CD1c-positive myeloid dendritic cell (primary cell): ENCODE results near the gene CUEDC1.
A peak's percentile ranks its signal among the peaks of the same experiment; 100 is the strongest.
"Not testable (repeated sequence)": the region's sequence is repeated elsewhere in the genome, so short reads cannot be mapped to it uniquely, and the experiment has no call there.

Experiments
- DNase-seq: peaks from one replicate; pipeline ENCODE4 v3.0.0-alpha.2; 2016; ENCODE audit errors: extremely low spot score

The CUEDC1 gene

DNA sequence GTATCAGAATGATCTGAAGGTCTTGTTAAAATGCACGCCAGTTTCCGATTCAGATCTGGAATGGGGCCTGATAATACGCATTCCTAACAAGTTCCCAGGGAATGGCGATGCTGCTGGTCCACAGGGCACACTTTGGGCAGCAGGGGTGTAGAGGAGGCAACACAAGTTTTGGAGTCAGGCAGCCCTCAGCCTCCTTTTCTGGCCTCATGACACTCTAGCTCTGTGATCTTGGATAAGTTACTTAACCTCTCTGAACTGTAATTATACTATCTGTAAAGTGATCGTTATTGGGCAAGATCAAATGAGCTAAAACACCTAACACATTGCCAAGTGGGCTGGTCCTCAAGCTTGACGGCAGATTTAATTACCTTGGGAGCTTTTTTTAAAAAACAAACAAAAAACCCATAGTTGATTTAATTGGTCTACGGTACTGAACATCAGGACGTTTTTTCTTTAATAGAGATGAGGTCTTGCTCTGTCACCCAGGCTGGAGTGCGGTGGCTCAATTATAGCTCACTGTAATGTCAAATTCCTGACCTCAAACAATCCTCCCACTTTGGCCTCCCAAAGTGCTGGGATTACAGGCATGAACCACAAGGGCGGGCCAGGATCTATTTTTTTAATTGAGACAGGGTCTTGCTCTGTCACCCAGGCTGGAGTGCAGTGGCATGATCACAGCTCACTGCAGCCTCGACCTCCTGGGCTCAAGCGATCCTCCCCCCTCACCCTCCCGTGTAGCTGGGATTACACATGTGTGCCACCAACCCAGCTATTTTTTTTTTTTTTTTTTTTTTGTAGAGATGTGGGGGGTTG is 95.4 kb downstream of the CUEDC1 start:
- no peak for DNase-seq

DNA sequence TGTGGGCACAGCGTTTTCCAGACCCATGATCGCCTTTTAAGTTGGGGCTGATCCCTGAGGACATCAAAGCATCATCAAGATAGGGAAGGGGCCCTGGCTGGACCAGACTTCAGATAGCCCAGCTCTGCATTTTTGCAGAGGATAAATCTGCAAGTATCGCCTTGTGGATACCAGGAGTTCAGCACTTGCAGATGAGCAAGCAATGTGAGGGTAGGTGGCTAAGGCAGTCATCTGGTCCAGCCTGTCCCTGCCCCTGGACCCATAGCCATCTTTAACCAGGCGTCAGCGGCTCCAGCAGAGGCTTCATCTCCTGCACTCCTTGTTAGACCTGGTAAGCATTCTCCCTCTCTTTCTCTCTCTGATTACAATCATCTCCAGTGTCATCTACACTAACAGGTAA is 96.4 kb downstream of the CUEDC1 start:
- DNase-seq = no peak

DNA sequence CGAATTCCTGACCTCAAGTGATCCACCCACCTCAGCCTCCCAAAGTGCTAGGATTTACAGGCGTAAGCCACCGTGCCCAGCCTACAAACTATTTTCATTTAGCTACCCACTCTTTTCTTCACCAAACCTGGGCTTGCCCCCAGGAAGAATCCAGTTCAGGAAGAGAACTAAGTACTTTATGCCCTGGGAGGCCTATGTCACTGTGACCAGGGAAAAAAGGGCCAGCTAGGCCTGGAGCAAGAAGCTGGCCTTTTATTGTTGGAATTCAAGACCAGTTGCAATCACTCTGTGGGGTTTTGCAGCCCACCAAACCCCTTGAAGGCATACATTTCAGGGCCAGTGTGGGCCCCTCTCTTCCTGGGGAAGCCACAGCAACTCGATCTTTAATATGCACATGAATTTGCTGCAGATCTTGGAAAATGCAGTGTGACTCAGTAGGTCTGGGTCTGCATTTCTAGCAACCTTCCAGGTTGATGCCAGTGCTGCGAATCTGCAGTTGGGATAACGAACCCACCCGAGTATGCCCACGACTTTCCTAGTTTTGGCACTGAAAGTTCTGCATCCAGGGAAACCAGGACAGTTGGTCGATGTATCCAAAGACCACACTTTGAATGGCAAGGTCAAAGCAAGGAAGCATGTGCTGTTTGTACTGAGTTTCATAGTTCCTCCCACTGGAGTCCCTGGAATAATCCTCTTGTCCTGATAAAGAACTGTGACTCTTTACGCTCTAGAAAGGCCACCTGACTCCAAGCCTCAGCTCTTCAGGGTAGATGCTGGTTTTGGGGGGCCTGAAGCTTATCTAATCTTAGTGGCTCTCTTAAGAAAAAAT is 98.2 kb downstream of the CUEDC1 start:
- no peak for DNase-seq

DNA sequence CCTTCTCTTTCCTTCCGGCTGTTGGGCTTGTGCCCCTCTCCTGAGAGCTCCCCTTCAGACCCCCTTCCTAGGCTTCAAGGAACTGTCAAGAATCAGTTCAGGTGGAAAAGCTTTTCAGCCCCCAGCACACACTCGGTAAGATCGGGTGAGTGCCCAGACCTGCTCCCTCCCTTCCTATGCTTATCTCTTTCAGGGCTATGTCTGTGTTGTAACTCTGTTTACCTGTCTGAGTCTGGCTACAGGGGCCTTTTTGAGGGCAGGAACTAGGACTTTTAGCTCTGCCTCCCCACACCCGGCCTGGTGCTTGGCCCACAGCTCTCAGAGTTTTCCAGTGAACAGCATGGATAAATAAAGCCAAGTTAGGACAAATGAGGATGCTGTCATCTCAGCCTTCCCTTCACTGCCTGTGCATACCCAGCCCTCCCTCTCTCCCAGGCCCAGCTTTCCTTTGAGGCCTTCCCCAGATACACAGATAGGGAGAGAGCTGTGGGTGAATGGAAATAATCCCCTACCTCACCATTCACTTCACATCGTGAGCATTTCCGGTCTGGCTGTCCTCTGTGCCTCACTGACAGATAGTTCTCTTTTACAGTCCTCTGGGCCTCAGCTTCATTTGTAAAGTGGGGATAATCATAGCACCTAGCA is 99.7 kb downstream of the CUEDC1 start:
- DNase-seq = no peak

DNA sequence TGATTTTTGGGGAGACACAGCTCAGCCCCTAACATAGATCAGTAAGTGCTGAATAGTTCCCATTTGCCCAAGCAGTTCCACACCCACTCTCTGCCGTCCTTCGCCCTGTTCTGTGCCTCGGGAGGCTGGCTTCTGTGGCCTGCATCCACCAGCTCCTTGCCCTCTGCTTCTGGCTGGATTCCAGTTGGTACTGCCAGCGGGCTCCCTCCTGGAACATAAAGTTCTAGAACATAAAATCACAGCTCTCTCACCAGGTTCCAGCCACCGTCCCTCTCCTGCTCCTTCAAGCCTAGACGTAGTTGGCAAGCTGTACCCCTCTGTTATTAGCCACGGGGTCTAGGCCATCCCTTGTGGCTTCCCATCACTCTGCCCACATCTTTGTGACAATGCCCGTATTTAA is 101.5 kb downstream of the CUEDC1 start:
- no peak for DNase-seq

- DNase-seq = no peak
Observed at GRCh38 chr17:57852955-57853328, 102.3 kb downstream of the CUEDC1 start.

DNA sequence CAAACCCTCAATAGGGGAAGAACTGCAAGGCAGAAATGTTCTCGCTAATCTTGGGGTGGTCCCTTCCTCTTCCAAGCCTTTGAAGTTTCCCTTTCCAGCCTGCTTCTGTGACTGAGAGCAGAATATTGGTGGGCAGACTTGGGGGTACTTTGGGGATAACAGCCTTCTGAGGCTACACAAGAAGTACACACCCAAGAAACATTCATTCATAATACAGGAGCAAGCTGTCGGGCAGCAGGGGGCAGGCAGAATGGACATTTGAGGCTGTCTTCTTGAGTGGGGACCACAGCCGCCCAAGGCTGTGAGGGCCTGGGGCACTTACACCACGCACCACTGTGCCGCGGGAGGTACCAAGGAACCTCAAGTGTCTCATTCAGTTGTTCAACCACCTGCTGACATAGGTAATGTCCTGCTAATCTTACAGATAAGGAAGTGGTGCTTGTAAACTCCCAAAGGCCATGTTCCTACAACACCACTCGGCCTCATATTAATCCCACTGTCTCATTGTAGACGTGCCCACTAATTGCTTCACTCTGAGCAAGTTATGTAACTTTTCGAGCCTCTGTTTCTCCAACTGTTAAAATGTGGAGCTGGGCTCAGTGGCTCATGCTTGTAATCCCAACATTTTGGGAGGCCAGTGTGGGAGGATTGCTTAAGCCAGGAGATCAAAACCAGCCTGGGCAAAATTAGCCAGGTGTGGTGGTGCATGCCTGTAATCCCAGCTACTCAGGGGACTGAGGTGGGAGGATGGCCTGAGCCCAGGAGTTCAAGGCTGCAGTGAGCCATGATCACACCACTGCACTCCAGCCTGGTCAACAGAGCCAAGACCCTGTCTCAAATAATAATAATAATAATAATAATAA is 102.9 kb downstream of the CUEDC1 start:
- no peak for DNase-seq

DNA sequence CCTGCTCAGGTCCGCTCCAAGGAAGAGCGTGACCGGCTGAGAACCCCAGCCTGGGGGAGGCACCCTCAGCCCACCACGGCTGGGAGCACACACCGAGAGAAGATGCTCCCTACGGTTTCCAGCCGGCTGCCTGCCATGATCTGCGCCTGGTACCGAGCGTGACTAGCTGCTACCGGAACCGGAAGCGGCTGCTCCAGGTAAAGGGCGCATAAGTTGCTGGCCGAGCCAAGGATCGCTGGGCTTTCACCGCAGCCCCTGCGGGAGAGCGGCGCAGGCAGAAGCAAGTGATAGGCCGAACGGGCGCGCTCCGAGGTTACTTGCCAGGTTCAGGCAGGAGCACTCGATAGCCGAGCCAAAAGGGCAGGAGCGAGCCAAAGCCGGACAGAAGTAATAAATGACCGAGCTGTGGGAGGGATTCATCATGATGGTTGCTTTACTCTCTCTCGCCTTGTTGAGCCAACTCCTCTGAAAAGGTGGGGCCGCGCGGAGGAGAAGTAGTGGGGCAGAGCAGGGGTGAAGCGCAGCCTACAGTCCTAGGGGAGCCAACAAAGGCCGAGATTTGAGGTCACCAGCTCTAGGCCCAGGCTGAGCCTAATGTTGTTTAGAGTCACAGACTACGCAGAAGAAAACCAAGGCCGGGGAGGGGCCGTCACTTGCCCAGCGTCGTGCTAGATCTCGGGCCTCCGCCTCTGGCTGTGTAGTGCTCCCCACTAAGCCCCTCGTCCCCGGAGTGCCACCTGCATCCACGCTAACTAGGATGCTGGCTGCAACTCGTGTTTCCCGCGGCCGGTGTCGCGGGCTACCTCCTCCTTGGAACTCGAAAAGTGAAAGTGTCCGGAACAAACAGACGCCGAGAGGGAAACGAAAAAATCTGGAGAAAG is 105.1 kb downstream of the CUEDC1 start, which contains the start of gene MRPS23:
Gene MRPS23 (minus strand): TSS at position 171 of the 881 bp plus-strand sequence. CDS start 34 bp downstream, at position 137.
- peak; percentile 98 for DNase-seq

DNA sequence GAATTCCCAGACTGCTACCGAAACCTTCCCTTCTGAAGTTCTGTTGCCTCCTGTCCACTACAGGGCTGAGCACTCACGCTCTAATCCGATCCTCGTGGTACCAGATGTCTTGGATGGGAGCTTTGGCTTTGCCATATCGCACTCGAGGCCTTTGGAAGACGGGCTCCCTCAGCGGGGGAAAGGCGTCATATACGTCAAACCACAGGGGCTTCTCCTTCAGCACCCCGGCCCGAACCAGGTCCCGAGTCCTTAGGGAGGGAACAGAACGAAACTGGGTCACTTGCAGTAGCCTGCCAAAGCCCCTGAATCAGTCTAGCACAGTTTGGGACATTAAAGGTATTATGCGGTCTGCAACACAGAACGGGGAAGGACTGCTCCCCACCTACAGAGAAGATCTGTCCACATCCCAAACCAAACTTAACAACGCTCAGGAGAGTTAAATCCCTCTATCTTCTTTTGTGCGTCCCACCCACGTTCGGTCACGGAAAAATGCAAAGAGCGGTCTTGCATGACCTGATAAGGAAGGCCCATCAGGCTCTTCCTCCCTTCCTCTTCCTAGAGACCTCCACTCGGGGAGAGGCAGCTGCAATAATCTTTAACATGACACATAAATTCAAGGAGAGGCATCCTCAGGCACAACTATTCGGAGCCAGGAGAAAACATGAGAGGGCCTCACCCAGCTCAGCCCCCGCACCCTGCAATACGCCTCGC is 105.9 kb downstream of the CUEDC1 start:
- DNase-seq = no peak

DNA sequence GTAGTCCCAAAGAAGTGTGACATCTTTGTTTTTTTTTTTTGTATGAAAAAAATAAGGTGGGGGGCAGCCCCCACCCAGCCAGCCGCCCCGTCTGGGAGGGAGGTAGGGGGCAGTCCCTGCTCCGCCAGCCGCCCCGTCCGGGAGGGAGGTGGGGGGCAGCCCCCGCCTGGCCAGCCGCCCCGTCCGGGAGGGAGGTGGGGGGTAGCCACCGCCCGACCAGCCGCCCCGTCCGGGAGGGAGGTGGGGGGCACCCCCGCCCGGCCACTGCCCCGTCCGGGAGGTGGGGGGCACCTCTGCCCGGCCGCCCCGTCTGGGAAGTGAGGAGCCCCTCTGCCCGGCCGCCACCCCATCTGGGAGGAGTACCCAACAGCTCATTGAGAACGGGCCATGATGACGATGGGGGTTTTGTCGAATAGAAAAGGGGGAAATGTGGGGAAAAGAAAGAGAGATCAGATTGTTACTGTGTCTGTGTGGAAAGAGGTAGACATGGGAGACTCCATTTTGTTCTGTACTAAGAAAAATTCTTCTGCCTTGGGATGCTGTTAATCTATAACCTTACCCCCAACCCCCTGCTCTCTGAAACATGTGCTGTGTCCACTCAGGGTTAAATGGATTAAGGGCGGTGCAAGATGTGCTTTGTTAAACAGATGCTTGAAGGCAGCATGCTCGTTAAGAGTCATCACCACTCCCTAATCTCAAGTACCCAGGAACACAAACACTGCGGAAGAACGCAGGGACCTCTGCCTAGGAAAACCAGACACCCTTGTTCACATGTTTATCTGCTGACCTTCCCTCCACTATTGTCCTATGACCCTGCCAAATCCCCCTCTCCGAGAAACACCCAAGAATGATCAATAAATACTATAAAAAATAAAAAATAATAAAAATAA is 108.9 kb downstream of the CUEDC1 start:
- DNase-seq = not testable (repeated sequence)

DNA sequence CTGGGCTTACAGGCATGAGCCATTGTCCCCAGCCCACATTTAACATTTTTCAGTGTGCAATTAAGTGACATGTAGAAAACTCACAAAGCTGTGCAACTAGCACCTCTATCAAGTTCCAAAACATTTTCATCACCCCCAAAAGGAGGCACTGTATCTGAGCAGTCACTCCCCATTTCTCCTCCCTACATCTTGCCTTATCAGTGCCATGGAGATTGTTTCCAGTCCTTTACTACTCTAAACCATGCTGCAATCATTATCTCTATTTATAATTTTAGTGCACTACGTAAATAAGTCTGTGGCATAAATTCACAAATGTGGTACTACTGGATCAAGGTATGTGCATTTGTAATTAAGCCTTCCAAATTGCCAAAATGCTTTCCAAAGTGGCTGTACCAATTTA is 112.9 kb downstream of the CUEDC1 start:
- DNase-seq = no peak

- no peak for DNase-seq
Observed at GRCh38 chr17:57839571-57839923, 115.7 kb downstream of the CUEDC1 start.

DNA sequence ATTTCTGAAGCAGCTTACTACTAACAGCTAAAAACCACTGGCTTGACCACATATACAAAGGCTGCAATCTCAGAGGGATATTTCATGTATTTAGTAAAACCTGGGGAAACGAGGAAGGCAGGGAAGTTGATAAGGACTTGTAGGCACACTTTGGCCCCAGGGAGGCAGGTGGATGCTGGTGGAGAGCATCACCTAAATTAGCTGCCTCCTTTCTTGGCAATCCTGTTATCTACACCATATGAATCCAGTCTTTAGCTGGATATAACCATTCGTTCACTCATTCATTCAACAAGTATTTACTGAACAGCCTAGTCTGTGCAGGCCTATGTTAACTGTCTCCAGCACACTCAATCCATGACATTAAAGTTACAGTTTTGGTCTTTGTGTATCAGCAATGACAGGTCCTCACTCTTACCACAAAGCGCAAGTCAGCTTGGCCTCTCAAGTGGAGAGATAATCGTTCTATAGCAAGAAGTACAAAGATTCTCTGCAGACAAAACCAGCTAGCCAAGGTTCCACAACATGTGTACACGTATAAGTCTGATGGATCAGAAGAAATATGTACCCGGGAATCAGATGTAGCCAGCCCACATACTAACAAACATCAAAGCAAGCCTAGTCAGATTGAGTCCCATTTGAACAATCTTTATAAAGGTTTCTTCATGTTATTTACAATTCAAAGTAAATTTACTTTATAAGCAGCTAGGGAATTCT is 116.2 kb downstream of the CUEDC1 start:
- DNase-seq = no peak

GRCh38 chr17:57838453-57838852 is 116.8 kb downstream of the CUEDC1 start:
- DNase-seq = no peak

GRCh38 chr17:57835333-57835900 is 119.8 kb downstream of the CUEDC1 start:
- DNase-seq = no peak

DNA sequence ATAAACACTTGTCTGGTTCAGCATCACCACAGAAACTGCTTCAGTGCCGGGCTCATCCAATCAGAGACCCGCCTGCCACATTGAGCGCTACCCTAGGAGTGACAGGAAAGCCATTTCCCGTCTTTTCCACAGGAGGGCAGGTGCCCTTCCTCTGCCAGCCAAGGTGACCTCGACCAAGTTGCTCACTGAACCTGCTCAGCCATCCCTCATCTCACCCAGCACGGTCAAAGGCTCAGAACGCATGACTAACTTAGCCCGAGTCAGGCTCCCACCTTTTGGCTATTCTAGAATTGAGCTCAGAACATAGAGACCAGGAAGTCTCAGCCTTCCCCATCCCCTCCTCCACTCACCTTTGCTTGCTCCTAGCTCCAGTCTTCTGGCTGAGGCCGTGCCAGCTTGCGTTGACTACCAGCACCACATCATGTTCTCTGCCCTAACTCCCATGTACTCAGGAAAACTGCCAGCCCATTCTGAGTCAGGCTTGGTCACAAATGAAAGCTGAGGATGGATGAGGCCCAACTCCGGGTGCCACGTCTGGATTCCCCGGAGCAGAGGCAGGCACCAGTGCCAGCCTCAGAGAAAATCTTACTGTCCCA is 121.0 kb downstream of the CUEDC1 start:
- no peak for DNase-seq

- peak; percentile 81 for DNase-seq
Observed at GRCh38 chr17:57833179-57833939, 121.9 kb downstream of the CUEDC1 start.
